IMR-90 (cell line): ENCODE results near the gene MARCKS. TPM values are rescaled to one million over a fixed set of nuclear protein-coding genes. Genes with fewer than 3 reads are reported as not detected.

ENCODE experiments used
- ATAC-seq: fragments of 200-7000 bp; cut with Tn5 transposase; 2 replicates; pipeline ENCODE4 v1.9.1; 2020; ENCODE audit warnings: low read depth, mild to moderate bottlenecking, moderate library complexity
- BruUV-seq: library from RNA; stranded (reverse); fragments of 400-500 nt; replicated peaks from 2 replicates; lab custom pipeline; 2021; lab: Mats Ljungman, UMichigan
- CTCF ChIA-PET: fragments of 300-600 bp; formaldehyde crosslinking; extraction: SDS; loops from one replicate; lab custom pipeline; 2021; ENCODE audit warnings: antibody characterized with exemption; lab: Yijun Ruan, JAX
- POLR2A ChIA-PET: fragments of 300-600 bp; sonication (Branson Sonifier 250); formaldehyde crosslinking; loops from one replicate; lab custom pipeline; 2022; ENCODE audit warnings: antibody characterized with exemption; ENCODE audit not compliant: unreplicated experiment; lab: Charles Lee
- DNase-seq: peaks from one replicate; pipeline ENCODE4 v3.0.0; 2013
- H2AFZ ChIP-seq: replicated peaks from 2 replicates; pipeline ENCODE3; 2013; ENCODE audit warnings: low read length, mild to moderate bottlenecking; ENCODE audit not compliant: poor library complexity
- H2AK5ac ChIP-seq: 2 replicates; pipeline ENCODE4 v1.6.1; 2013; ENCODE audit warnings: low read depth, low read length, inconsistent platforms
- H2AK9ac ChIP-seq: replicated peaks from 2 replicates; pipeline ENCODE3; 2013; ENCODE audit warnings: mild to moderate bottlenecking, low read depth, low read length, moderate library complexity; ENCODE audit not compliant: poor library complexity
- H2BK120ac ChIP-seq: 2 replicates; pipeline ENCODE4 v1.6.1; 2013; ENCODE audit warnings: low read depth, low read length, inconsistent platforms
- H2BK15ac ChIP-seq: 3 replicates; pipeline ENCODE4 v1.6.1; 2013; ENCODE audit warnings: low read depth, low read length, inconsistent platforms
- H2BK20ac ChIP-seq: 2 replicates; pipeline ENCODE4 v1.6.1; 2013; ENCODE audit warnings: low read depth, mild to moderate bottlenecking, inconsistent platforms, low read length, moderate library complexity
- H2BK5ac ChIP-seq: 2 replicates; pipeline ENCODE4 v1.6.1; 2013; ENCODE audit warnings: mild to moderate bottlenecking, low read depth, low read length, inconsistent platforms; ENCODE audit not compliant: poor library complexity, severe bottlenecking
- H3K14ac ChIP-seq: replicated peaks from 2 replicates; pipeline ENCODE4 v1.6.1; 2013; ENCODE audit warnings: low read depth, low read length, inconsistent platforms
- H3K18ac ChIP-seq: 2 replicates; pipeline ENCODE4 v1.6.1; 2013; ENCODE audit warnings: low read depth, low read length, control low read depth
- H3K23ac ChIP-seq: 2 replicates; pipeline ENCODE4 v1.6.1; 2013; ENCODE audit warnings: low read depth, low read length, inconsistent platforms
- H3K27ac ChIP-seq: 2 replicates; pipeline ENCODE4 v1.5.1; 2013; ENCODE audit warnings: mild to moderate bottlenecking, control low read depth, low read length; ENCODE audit not compliant: insufficient read depth
- H3K27me3 ChIP-seq: 2 replicates; pipeline ENCODE4 v1.6.1; 2013; ENCODE audit warnings: low read length; ENCODE audit not compliant: control insufficient read depth, insufficient read depth
- H3K36me3 ChIP-seq: 2 replicates; pipeline ENCODE4 v1.6.1; 2013; ENCODE audit warnings: low read length, mixed read lengths; ENCODE audit not compliant: control insufficient read depth, insufficient read depth
- H3K4ac ChIP-seq: 2 replicates; pipeline ENCODE4 v1.6.1; 2013; ENCODE audit warnings: low read depth, low read length, inconsistent platforms
- H3K4me1 ChIP-seq: 2 replicates; pipeline ENCODE4 v1.6.1; 2013; ENCODE audit warnings: low read length, mixed read lengths; ENCODE audit not compliant: control insufficient read depth, insufficient read depth
- H3K4me2 ChIP-seq: 2 replicates; pipeline ENCODE4 v1.6.1; 2013; ENCODE audit warnings: low read depth, mild to moderate bottlenecking, control low read depth, low read length, moderate library complexity
- H3K4me3 ChIP-seq: 2 replicates; pipeline ENCODE4 v1.5.1; 2013; ENCODE audit warnings: low read depth, mild to moderate bottlenecking, control low read depth, low read length, moderate library complexity; ENCODE audit not compliant: insufficient read depth
- H3K56ac ChIP-seq: 2 replicates; pipeline ENCODE4 v1.6.1; 2013; ENCODE audit warnings: low read length, inconsistent platforms; ENCODE audit not compliant: insufficient read depth; ENCODE audit errors: extremely low read depth
- H3K79me1 ChIP-seq, 2 experiments: 2 replicates each; pipeline ENCODE4 v1.6.1; 2013; ENCODE audit warnings: low read length in 2 of 2, inconsistent platforms in 1 of 2, low read depth in 1 of 2
- H3K9ac ChIP-seq: 2 replicates; pipeline ENCODE4 v1.6.1; 2013; ENCODE audit warnings: low read depth, low read length, control low read depth
- H3K9me1 ChIP-seq: 2 replicates; pipeline ENCODE4 v1.6.1; 2013; ENCODE audit warnings: low read length, inconsistent platforms; ENCODE audit not compliant: insufficient read depth
- H3K9me3 ChIP-seq: 2 replicates; pipeline ENCODE4 v1.6.1; 2013; ENCODE audit warnings: low read length; ENCODE audit not compliant: control insufficient read depth, insufficient read depth
- H4K20me1 ChIP-seq: 2 replicates; pipeline ENCODE4 v1.6.1; 2013; ENCODE audit warnings: low read length, inconsistent platforms; ENCODE audit not compliant: insufficient read depth
- H4K5ac ChIP-seq: 2 replicates; pipeline ENCODE4 v1.6.1; 2013; ENCODE audit warnings: mild to moderate bottlenecking, low read depth, low read length, control low read depth
- H4K8ac ChIP-seq, 2 experiments: 2 replicates each; pipeline ENCODE4 v1.6.1; 2013; ENCODE audit warnings: low read depth in 2 of 2, low read length in 2 of 2, control low read depth in 1 of 2, inconsistent platforms in 1 of 2
- H4K91ac ChIP-seq: 2 replicates; pipeline ENCODE4 v1.6.1; 2013; ENCODE audit warnings: low read depth, low read length, inconsistent platforms; ENCODE audit not compliant: insufficient read depth
- MAFK ChIP-seq: IDR thresholded peaks from 2 replicates; pipeline ENCODE4 v1.6.1; 2012; ENCODE audit warnings: low read depth, low read length, improper control_type of control experiment
- WGBS, 2 experiments: methylation state at CpG; one replicate each; pipeline versions ENCODE4 v1.1.5 to v1.1.7; 2013; ENCODE audit warnings: missing lambda C conversion rate in 2 of 2; ENCODE audit not compliant: insufficient read length in 1 of 2; ENCODE audit errors: extremely low coverage in 2 of 2; 5-methylcytosine and 5-hydroxymethylcytosine counted together
- dilution Hi-C: fragments of 300-500 bp; cut with HindIII; formaldehyde crosslinking; loops from one replicate; pipeline ENCODE4 v1.14.3; 2018; ENCODE audit warnings: low sequenced_read_pairs; ENCODE audit not compliant: unreplicated experiment
- in situ Hi-C: fragments of 300-500 bp; cut with MboI; formaldehyde crosslinking; loops from 3 replicates; pipeline ENCODE4 v1.14.3; 2019; ENCODE audit warnings: low sequenced_read_pairs, inconsistent platforms, mixed read lengths
- intact Hi-C: fragments of 100-400 bp; cut with micrococcal nuclease; formaldehyde crosslinking; loops from 2 replicates; pipeline ENCODE4 v1.10.0; 2022
- polyA plus RNA-seq, 3 experiments: library from polyadenylated mRNA; depleted of rRNA; stranded (reverse); fragments of >200 nt; gene quantifications; 2 replicates each; pipeline ENCODE4 v1.2.3, GENCODE V29; 2012; ENCODE audit warnings: low replicate concordance in 1 of 3
- total RNA-seq: library from RNA; depleted of rRNA; stranded (reverse); fragments of >200 nt; gene quantifications from 2 replicates; pipeline ENCODE4 v1.2.3, GENCODE V29; 2012

MARCKS gene
- total and polyA plus RNA-seq, 2 of the 4 experiments (the other 2 are of a cell fraction), result 34.5 to 40.7 TPM

GRCh38 chr6:113876695-113877094 is 19.6 kb downstream of the MARCKS start:
- DNase-seq (peak; percentile 13), ATAC-seq (no peak)
- in situ Hi-C loops (loop anchor here (10.0 kb wide), 1 partner anchor 1102 kb away; no protein-coding TSS in a partner anchor), dilution Hi-C loops (no loop called here), intact Hi-C loops (no loop called here)
- Histone ChIP-seq H4K8ac (no peak overlapping the region), H3K27me3 (no peaks in the 10 kb centered on the region), H2AK5ac (no peak overlapping the region), H3K9me1 (peaks cover 3% of the 10 kb centered on the region; the same call in 1 of the 2 replicates), H2BK5ac (no peak overlapping the region), H3K18ac (no peak overlapping the region), H3K4me1 (peaks cover 5% of the 10 kb centered on the region; the same call in 1 of the 2 replicates), H2AFZ (no peak overlapping the region), H3K56ac (no peak overlapping the region), H2BK15ac (peak overlapping the region; percentile 14; the same call in 1 of the 3 replicates), H3K23ac (no peak overlapping the region), H4K5ac (no peak overlapping the region; the same call in 1 of the 2 replicates), H4K91ac (0 out of 2 replicates have a peak overlapping the region, but pooled peaks have one; percentile 2), H3K79me1 (0 out of 4 replicates have a peak, but pooled peaks cover 0 to 3% of the 10 kb centered on the region in 2 experiments), H2BK20ac (peak overlapping the region; percentile 63; the same call in 1 of the 2 replicates), H4K20me1 (no peaks in the 10 kb centered on the region), H3K9ac (no peak overlapping the region), H3K36me3 (no peaks in the 10 kb centered on the region), H3K27ac (no peak overlapping the region), H3K4ac (peak overlapping the region; percentile 50; the same call in 1 of the 2 replicates), H3K4me2 (no peak overlapping the region), H2BK120ac (no peak overlapping the region), H2AK9ac (no peak overlapping the region), H3K9me3 (no peaks in the 10 kb centered on the region), H3K4me3 (no peak overlapping the region), H3K14ac (no peak overlapping the region)
- no peak for TF ChIP-seq MAFK
- ChIA-PET POLR2A (no interaction called here), CTCF (no interaction called here)
- BruUV-seq, result no TSS peak
- WGBS, 2 experiments, result no CpG with 5 or more reads among the region's 1 CpG
